BJ (cell line): ENCODE measurements around the gene CELA2A. TPM values are rescaled to one million over a fixed set of nuclear protein-coding genes. Genes with fewer than 3 reads are reported as not detected.
"Not testable (repeated sequence)": the region's sequence is repeated elsewhere in the genome, so short reads cannot be mapped to it uniquely, and the experiment has no call there.

Experiments used
- CTCF ChIA-PET: fragments of 350-600 bp; formaldehyde crosslinking; extraction: SDS; loops from one replicate; lab custom pipeline; 2021; ENCODE audit warnings: antibody characterized with exemption, inconsistent platforms; lab: Yijun Ruan, JAX
- POLR2A ChIA-PET: fragments of 300-600 bp; sonication (Branson Sonifier 250); formaldehyde crosslinking; extraction: SDS; loops from one replicate; lab custom pipeline; 2021; ENCODE audit warnings: antibody characterized with exemption; lab: Charles Lee
- DNase-seq: peaks from one replicate; pipeline ENCODE4 v3.0.0-alpha.2; 2011; ENCODE audit warnings: low read depth
- H3K27me3 ChIP-seq: 2 replicates; pipeline ENCODE4 v1.6.0; 2011; ENCODE audit warnings: low read length; ENCODE audit not compliant: control insufficient read depth, insufficient read depth
- H3K36me3 ChIP-seq: 2 replicates; pipeline ENCODE4 v1.5.1; 2011; ENCODE audit warnings: low read length; ENCODE audit not compliant: control insufficient read depth, insufficient read depth
- H3K4me3 ChIP-seq: 2 replicates; pipeline ENCODE4 v1.5.1; 2011; ENCODE audit warnings: low read depth, mild to moderate bottlenecking, control low read depth, low read length
- polyA plus RNA-seq: library from polyadenylated mRNA; depleted of rRNA; stranded (reverse); fragments of >200 nt; gene quantifications from 2 replicates; pipeline ENCODE4 v1.2.3, GENCODE V29; 2011
- TF ChIP-seq, protein P1 (sequence below): IDR thresholded peaks from 2 replicates; pipeline ENCODE4 v1.5.1; 2011; ENCODE audit warnings: low read depth, mild to moderate bottlenecking, control low read depth, inconsistent platforms, low read length, moderate library complexity; ENCODE audit not compliant: insufficient read depth

The CELA2A gene
- polyA plus RNA-seq, 1 experiment = not detected

DNA sequence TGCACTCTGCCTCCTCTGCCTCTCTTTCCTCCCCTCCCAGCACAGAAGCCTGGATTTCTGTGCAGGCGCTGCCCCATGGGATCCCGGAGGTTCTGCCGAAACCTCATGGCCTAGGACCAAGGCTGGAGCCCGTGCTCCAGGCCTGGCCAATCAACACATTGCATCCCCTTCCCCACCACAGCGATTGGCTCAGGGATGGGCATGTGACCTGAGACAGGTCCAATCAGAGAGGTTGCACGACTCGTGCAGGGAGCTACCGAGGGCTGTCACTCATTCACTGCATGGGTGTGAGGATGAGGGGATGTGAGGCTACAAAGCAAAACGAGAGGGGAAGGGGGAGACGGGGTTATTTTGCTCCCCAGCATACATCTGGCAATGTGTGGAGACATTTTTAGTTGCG, 16.1 kb downstream of the CELA2A start:
- ChIA-PET CTCF (no interaction called here), POLR2A (no interaction called here)
- Histone ChIP-seq H3K4me3 (no peak overlapping the region), H3K27me3 (no peaks in the 10 kb centered on the region), H3K36me3 (no peaks in the 10 kb centered on the region)
- DNase-seq = no peak
- TF ChIP-seq, protein P1, sequence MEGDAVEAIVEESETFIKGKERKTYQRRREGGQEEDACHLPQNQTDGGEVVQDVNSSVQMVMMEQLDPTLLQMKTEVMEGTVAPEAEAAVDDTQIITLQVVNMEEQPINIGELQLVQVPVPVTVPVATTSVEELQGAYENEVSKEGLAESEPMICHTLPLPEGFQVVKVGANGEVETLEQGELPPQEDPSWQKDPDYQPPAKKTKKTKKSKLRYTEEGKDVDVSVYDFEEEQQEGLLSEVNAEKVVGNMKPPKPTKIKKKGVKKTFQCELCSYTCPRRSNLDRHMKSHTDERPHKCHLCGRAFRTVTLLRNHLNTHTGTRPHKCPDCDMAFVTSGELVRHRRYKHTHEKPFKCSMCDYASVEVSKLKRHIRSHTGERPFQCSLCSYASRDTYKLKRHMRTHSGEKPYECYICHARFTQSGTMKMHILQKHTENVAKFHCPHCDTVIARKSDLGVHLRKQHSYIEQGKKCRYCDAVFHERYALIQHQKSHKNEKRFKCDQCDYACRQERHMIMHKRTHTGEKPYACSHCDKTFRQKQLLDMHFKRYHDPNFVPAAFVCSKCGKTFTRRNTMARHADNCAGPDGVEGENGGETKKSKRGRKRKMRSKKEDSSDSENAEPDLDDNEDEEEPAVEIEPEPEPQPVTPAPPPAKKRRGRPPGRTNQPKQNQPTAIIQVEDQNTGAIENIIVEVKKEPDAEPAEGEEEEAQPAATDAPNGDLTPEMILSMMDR = no peak

DNA sequence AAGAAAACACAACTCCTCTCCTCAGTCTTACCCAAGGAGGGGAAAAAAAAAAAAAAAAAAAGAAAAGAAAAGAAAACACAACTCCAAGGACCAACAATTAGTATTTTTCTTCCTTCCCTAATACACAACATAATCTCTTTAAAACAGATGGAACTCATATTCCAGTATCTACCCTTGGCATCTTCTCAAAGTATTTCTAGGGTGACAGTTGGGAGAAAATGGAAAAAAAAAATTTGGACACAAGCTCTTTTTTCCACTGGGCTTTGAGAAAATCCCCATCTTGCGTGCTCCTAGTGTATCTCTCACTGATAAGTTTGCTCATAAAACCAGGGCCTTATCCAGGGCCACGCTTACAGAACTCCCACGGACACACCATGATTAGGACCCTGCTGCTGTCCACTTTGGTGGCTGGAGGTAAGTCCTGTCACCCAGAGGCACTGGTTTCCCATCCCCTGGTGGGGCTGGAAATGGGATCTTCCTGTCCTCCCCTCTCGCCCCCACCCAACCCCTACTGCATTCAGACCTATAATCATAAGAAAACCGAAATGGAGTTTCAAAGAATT, 19.3 kb downstream of the CELA2A start, which contains the start of gene CELA2B:
TSS of gene CELA2B (plus strand) at position 353 of the 563 bp plus-strand sequence. CDS start at position 375, 22 bp downstream.
- H3K4me3 ChIP-seq = no peak within 1 kb of the TSS
- TF ChIP-seq, protein P1 = no peak
- no peaks in the 10 kb centered on the region for H3K36me3 ChIP-seq
- CTCF ChIA-PET = no interaction called here
- DNase-seq = no peak
- H3K27me3 ChIP-seq = no peaks in the 10 kb centered on the region
- POLR2A ChIA-PET = no interaction called here

DNA sequence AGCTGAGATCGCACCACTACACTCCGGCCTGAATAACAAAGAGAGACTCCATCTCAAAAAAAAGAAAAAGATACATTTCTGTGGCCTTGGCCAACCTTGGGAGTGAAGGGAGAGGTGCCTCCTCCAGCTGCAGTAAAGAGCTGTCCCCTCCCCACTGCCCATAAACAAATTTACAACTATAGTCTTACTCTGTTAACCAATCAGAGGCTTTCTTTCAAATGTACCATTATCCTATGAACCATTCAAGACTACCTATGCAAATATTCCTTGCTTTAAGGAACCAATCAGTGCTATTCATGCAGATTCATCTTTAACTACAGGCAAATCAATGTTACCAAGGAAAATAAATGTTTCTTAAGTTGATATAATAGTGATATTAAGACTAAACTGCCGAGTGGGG, 20.4 kb downstream of the CELA2A start:
- TF ChIP-seq, protein P1 = no peak
- ChIA-PET CTCF (no interaction called here), POLR2A (no interaction called here)
- no peak for DNase-seq
- Histone ChIP-seq H3K4me3 (no peak overlapping the region), H3K36me3 (no peaks in the 10 kb centered on the region), H3K27me3 (no peaks in the 10 kb centered on the region)

DNA sequence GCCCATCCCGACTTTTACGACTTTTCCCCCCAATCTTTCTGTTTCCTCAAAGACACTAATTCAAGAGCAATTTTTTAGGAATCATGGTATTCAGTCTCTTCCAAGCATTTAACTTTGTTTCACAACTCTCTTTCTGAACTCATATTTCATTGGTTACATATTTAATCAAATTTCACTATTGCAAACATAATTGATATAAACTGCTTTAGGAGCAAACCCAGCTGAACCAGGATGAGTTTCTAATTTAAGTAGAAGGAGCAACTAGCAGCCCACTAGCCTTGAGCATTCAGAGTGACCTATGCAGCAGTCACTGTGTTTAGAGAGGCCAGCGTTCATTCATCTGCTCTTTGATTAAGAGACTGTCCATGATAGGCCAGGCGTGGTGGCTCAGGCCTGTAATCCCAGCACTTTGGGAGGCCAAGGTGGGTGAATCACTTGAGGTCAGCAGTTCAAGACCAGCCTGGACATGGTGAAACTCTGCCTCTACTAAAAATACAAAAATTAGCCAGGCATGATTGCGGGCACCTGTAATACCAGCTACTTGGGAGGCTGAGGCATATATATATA, 21.2 kb downstream of the CELA2A start:
- ChIA-PET POLR2A (no interaction called here), CTCF (no interaction called here)
- H3K27me3 ChIP-seq = no peaks in the 10 kb centered on the region
- TF ChIP-seq, protein P1 = no peak
- no peaks in the 10 kb centered on the region for H3K36me3 ChIP-seq
- H3K4me3 ChIP-seq = no peak overlapping the region
- no peak for DNase-seq

DNA sequence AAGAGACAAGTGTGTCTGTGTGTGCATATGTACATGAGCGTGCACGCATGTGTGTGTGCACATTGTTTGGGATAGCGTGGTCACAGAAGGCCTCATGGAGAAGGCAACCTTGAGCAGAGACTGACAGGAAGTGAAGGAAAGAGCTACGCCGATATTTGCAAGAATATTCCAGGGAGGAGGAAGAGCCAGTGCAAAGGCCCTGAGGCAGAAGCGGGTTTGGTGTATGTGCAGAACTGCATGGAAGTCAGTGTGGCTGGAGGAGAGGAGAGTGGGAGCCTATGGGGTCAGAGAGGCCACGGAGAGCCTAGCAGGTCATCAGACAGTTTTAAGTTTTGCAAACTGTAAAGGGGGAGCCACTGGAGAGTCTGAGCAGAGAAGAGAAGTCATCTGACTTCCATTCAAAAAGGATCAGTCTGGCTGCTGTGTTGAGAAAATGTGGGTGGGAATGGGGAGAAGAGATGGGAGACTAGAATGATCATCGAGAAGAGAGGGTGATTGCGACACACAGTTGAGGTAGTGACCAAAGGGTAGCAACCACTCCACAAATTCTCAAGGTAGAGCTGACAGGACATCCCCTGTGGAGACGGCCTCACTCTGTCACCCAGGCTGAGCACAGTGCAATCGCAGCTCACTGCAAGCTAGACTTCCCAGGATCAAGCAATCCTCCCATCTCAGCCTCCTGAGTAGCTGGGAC, 23.3 kb downstream of the CELA2A start:
- POLR2A ChIA-PET = no interaction called here
- TF ChIP-seq, protein P1 = no peak

DNA sequence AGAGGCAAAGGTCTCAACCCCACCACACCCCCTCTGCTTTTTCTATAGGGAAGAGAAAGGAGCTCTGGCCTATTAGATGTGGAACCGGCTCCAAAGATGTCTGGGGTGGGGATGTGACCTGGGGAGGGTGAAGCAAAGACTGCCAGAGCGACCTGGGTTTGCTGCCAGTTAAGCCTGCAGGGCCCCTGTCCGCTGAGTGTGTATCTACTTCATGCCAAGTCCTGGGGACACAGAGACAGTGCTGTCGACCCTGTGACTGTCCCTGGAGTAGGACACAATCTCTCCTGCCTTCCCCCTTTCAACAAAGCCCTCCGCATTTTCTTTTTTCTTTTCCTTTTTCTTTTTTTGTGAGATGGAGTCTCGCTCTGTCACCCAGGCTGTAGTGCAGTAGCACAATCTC, 25.9 kb downstream of the CELA2A start:
- H3K36me3 ChIP-seq, POLR2A ChIA-PET, DNase-seq, H3K4me3 ChIP-seq, CTCF ChIA-PET, H3K27me3 ChIP-seq: not testable (repeated sequence)

More for the DNA sequence above, 23.3 kb downstream of the CELA2A start:
- CTCF ChIA-PET = interaction anchor here (1.4 kb wide), 1 partner anchor 157 kb away, joined by 4 read pairs; no protein-coding TSS in a partner anchor
- H3K27me3 ChIP-seq = no peaks in the 10 kb centered on the region
- no peaks in the 10 kb centered on the region for H3K36me3 ChIP-seq
- DNase-seq = no peak
- no peak overlapping the region for H3K4me3 ChIP-seq

DNA sequence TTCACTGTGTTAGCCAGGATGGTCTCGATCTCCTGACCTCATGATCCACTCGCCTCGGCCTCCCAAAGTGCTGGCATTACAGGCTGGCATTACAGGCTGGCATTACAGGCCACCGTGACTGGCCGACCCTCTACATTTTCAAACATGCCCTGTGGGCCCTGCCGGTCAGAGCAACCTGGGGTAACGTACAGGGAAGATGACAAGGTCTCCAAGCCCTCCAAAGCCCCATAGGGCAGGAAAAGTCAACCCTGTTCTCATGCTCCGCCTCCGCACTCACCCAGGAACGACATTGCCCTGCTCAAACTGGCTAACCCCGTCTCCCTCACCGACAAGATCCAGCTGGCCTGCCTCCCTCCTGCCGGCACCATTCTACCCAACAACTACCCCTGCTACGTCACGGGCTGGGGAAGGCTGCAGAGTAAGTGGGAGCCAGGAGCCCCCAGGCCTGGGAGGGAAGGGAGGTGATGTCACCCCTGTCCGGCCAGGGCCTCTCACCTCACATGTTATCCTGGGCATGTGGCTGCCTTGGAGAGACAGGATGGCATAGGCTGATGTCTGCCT, 26.5 kb downstream of the CELA2A start:
- DNase-seq, H3K36me3 ChIP-seq, H3K27me3 ChIP-seq, CTCF ChIA-PET, H3K4me3 ChIP-seq, POLR2A ChIA-PET: not testable (repeated sequence)
